HCT116 (cell line): ENCODE data around the gene MYO7A. TPM values are rescaled to one million over a fixed set of nuclear protein-coding genes. Genes with fewer than 3 reads are reported as not detected.

Experiments used
- ATAC-seq: fragments of 200-7000 bp; cut with Tn5 transposase; 2 replicates; pipeline ENCODE4 v1.9.1; 2020; ENCODE audit warnings: mild to moderate bottlenecking, moderate library complexity
- BruUV-seq: library from RNA; stranded (reverse); fragments of 400-500 nt; replicated peaks from 2 replicates; lab custom pipeline; 2021; lab: Mats Ljungman, UMichigan
- CTCF ChIA-PET: fragments of 300-600 bp; sonication (Branson Sonifier 250); formaldehyde crosslinking; loops from one replicate; lab custom pipeline; 2021; ENCODE audit warnings: antibody characterized with exemption; lab: Charles Lee
- POLR2A ChIA-PET: fragments of 300-600, 350-600 bp; sonication (Branson Sonifier 250); formaldehyde crosslinking; loops from one replicate; lab custom pipeline; 2021; ENCODE audit warnings: antibody characterized with exemption; lab: Charles Lee
- RAD21 ChIA-PET, 2 experiments: fragments of 300-600 bp; sonication (Branson Sonifier 250); formaldehyde crosslinking; loops; one replicate each; lab custom pipeline; 2023; ENCODE audit warnings: low total read pairs in 2 of 2; ENCODE audit not compliant: uncharacterized antibody in 2 of 2, unreplicated experiment in 2 of 2, low non-redundant PET in 1 of 2; lab: Charles Lee
- DNase-seq: peaks from one replicate; pipeline ENCODE4 v3.0.0-alpha.2; 2010; ENCODE audit warnings: low read depth, low spot score
- H2AFZ ChIP-seq: fragments of 200-600 bp; shearing (Covaris generic), sonication (generic); 2 replicates; pipeline ENCODE4 v1.6.1; 2017; ENCODE audit warnings: low read depth, mixed run types, mixed read lengths, antibody characterized with exemption, low read length; ENCODE audit not compliant: poor library complexity, severe bottlenecking
- H3K27ac ChIP-seq: 2 replicates; pipeline ENCODE4 v1.5.1; 2012; ENCODE audit warnings: low read depth, low read length
- H3K27me3 ChIP-seq: fragments of 200-600 bp; sonication (generic); 2 replicates; pipeline ENCODE4 v1.6.1; 2016; ENCODE audit warnings: mixed run types, low read length, mixed read lengths; ENCODE audit not compliant: insufficient read depth
- H3K36me3 ChIP-seq, 2 experiments: fragments of 200-500 bp in 1 of 2; fragments of 200-600 bp in 1 of 2; sonication (Bioruptor generic) in 1 of 2; sonication (generic) in 1 of 2; 2 replicates each; pipeline versions ENCODE4 v1.5.1 to v1.6.1; 2014 to 2016; ENCODE audit warnings: low read length in 2 of 2, inconsistent platforms in 1 of 2, mixed read lengths in 1 of 2, mixed run types in 1 of 2; ENCODE audit not compliant: insufficient read depth in 2 of 2, control insufficient read depth in 1 of 2
- H3K4me1 ChIP-seq, 2 experiments: fragments of 200-600 bp in 1 of 2; sonication (generic) in 1 of 2; 2 replicates each; pipeline versions ENCODE4 v1.5.1 to v1.6.1; 2012 to 2017; ENCODE audit warnings: low read length in 2 of 2, inconsistent platforms in 1 of 2, mild to moderate bottlenecking in 1 of 2, mixed read lengths in 1 of 2, mixed run types in 1 of 2, moderate library complexity in 1 of 2; ENCODE audit not compliant: insufficient read depth in 2 of 2, control insufficient read depth in 1 of 2
- H3K4me2 ChIP-seq: fragments of 200-600 bp; sonication (generic); 2 replicates; pipeline ENCODE4 v1.6.1; 2017; ENCODE audit warnings: mixed run types, low read length, mixed read lengths
- H3K4me3 ChIP-seq, 2 experiments: fragments of 200-600 bp in 1 of 2; sonication (generic) in 1 of 2; replicated peaks in 1 of 2; 2 replicates each; pipeline ENCODE4 v1.5.1; 2011 to 2016; ENCODE audit warnings: low read length in 2 of 2, control low read depth in 1 of 2, low read depth in 1 of 2, mild to moderate bottlenecking in 1 of 2, mixed read lengths in 1 of 2, mixed run types in 1 of 2
- H3K79me2 ChIP-seq: fragments of 200-600 bp; sonication (generic); 2 replicates; pipeline ENCODE4 v1.6.1; 2017; ENCODE audit warnings: mild to moderate bottlenecking, mixed run types, low read length, moderate library complexity, mixed read lengths; ENCODE audit not compliant: insufficient read depth
- H3K9ac ChIP-seq: fragments of 200-600 bp; sonication (generic); 2 replicates; pipeline ENCODE4 v1.6.1; 2016; ENCODE audit warnings: low read length, mixed read lengths
- H3K9me2 ChIP-seq: fragments of 200-600 bp; sonication (generic), shearing (Covaris generic); 2 replicates; pipeline ENCODE4 v1.6.1; 2017; ENCODE audit warnings: mixed run types, mild to moderate bottlenecking, moderate library complexity; ENCODE audit not compliant: insufficient read depth
- H3K9me3 ChIP-seq, 2 experiments: fragments of 200-500 bp in 1 of 2; fragments of 200-600 bp in 1 of 2; sonication (Bioruptor generic) in 1 of 2; sonication (generic) in 1 of 2; 2 replicates each; pipeline ENCODE4 v1.6.1; 2014 to 2017; ENCODE audit warnings: low read length in 2 of 2, mixed read lengths in 2 of 2, inconsistent platforms in 1 of 2, low read depth in 1 of 2, mild to moderate bottlenecking in 1 of 2, mixed run types in 1 of 2, moderate library complexity in 1 of 2; ENCODE audit not compliant: control insufficient read depth in 1 of 2, insufficient read depth in 1 of 2
- H4K20me1 ChIP-seq: fragments of 200-600 bp; sonication (generic), shearing (Covaris generic); 2 replicates; pipeline ENCODE4 v1.6.1; 2017; ENCODE audit warnings: mixed run types, mild to moderate bottlenecking, moderate library complexity; ENCODE audit not compliant: insufficient read depth
- CBX3 ChIP-seq: IDR thresholded peaks from 2 replicates; pipeline ENCODE4 v1.6.1; 2012; ENCODE audit warnings: low read depth
- CTCF ChIP-seq, 3 experiments: fragments of 200-600 bp in 1 of 3; sonication (generic) in 1 of 3; IDR thresholded peaks in 2 of 3; conservative IDR thresholded peaks in 1 of 3; 2 replicates each; pipeline ENCODE4 v1.5.1; 2012 to 2017; ENCODE audit warnings: low read depth in 2 of 3, low read length in 2 of 3, antibody characterized with exemption in 1 of 3, borderline replicate concordance in 1 of 3, control low read depth in 1 of 3, mild to moderate bottlenecking in 1 of 3, mixed read lengths in 1 of 3, mixed run types in 1 of 3, moderate library complexity in 1 of 3; ENCODE audit not compliant: insufficient read depth in 1 of 3
- JUND ChIP-seq: IDR thresholded peaks from 2 replicates; pipeline ENCODE4 v1.6.1; 2012
- POLR2A ChIP-seq: IDR thresholded peaks from 2 replicates; pipeline ENCODE4 v1.7.0; 2011; ENCODE audit warnings: borderline replicate concordance; ENCODE audit not compliant: insufficient read depth, insufficient read length; ENCODE audit errors: extremely low read depth
- POLR2AphosphoS5 ChIP-seq: IDR thresholded peaks from 2 replicates; pipeline ENCODE4 v1.6.1; 2011; ENCODE audit warnings: mild to moderate bottlenecking, low read depth, low read length, moderate library complexity
- RAD21 ChIP-seq: IDR thresholded peaks from 2 replicates; pipeline ENCODE4 v1.6.1; 2012; ENCODE audit warnings: low read depth, mild to moderate bottlenecking
- YY1 ChIP-seq: IDR thresholded peaks from 2 replicates; pipeline ENCODE4 v1.6.1; 2011; ENCODE audit warnings: low read length, low read depth, moderate library complexity, mild to moderate bottlenecking; ENCODE audit not compliant: insufficient replicate concordance; ENCODE audit errors: extremely low read depth
- intact Hi-C: fragments of 100-400 bp; cut with micrococcal nuclease; formaldehyde crosslinking; loops from 2 replicates; pipeline ENCODE4 v1.10.0; 2022
- total RNA-seq: library from RNA; stranded (reverse); gene quantifications from one replicate; pipeline ENCODE4 v1.2.1, GENCODE V29; 2021; ENCODE audit not compliant: unreplicated experiment

MYO7A gene
- total RNA-seq, 1 experiment from 2014 or later = 1.8 TPM

- Histone ChIP-seq H3K36me3 (no peaks in the 10 kb centered on the region), H3K4me2 (no peak overlapping the region), H3K9me3 (no peaks in the 10 kb centered on the region), H2AFZ (peak overlapping the region; percentile 63), H3K27me3 (no peaks in the 10 kb centered on the region), H4K20me1 (no peaks in the 10 kb centered on the region), H3K79me2 (no peaks in the 10 kb centered on the region), H3K4me1 (peaks cover 0 to 14% of the 10 kb centered on the region in 2 experiments; a peak in 3 of 4 replicates), H3K9ac (no peak overlapping the region), H3K4me3 (no peak overlapping the region), H3K27ac (no peak overlapping the region), H3K9me2 (no peaks in the 10 kb centered on the region)
- no TSS peak for BruUV-seq
- ATAC-seq = peak; percentile 54
- ChIA-PET POLR2A (no interaction called here), RAD21 (no interaction called here), CTCF (interaction anchor here (0.8 to 4.0 kb wide), 11 partner anchors 9 to 432 kb away, joined by 3 to 31 read pairs (median 4); partner anchors contain the start of gene MYO7A)
- TF ChIP-seq JUND (no peak), POLR2AphosphoS5 (no peak), CBX3 (no peak), POLR2A (no peak), RAD21 (peak; percentile 88), YY1 (peak; percentile 51), CTCF (IDR thresholded peaks at IDR 0.05 in 2 of 3, conservative IDR thresholded peaks at IDR 0.05 in 1 of 3; ENCODE audit: borderline replicate concordance in 1 of 3, insufficient read depth in 1 of 3, low read depth in 2 of 3, low read length in 2 of 3) (peak; percentile 95 to 98 (median 96))
- intact Hi-C loops = loop anchor here (1.0 to 10.0 kb wide), 4 partner anchors 61 to 456 kb away; no protein-coding TSS in a partner anchor
- peak; percentile 54 for DNase-seq
Observed at GRCh38 chr11:77187776-77188632, 60.0 kb downstream of the MYO7A start.
